NB4 (cell line): ENCODE measurements around the gene NPAS3.

Experiments
- DNase-seq: peaks from one replicate; pipeline ENCODE4 v3.0.0; 2010; ENCODE audit warnings: low read depth
- H3K4me3 ChIP-seq: one replicate; pipeline ENCODE4 v1.5.1; 2011; ENCODE audit warnings: mild to moderate bottlenecking, low read depth, low read length, moderate library complexity
- CTCF ChIP-seq: IDR thresholded peaks from one replicate; pipeline ENCODE4 v1.5.1; 2012; ENCODE audit warnings: low read depth, low read length
- MYC ChIP-seq: IDR thresholded peaks from 2 replicates; pipeline ENCODE4 v1.6.1; 2011; ENCODE audit warnings: low read depth, low read length
- POLR2A ChIP-seq: IDR thresholded peaks from 2 replicates; pipeline ENCODE4 v1.6.1; 2011; ENCODE audit warnings: mild to moderate bottlenecking; ENCODE audit not compliant: insufficient read length; ENCODE audit errors: extremely low read depth
- TF ChIP-seq, protein P1 (sequence below): IDR thresholded peaks from 2 replicates; pipeline ENCODE4 v1.6.1; 2011; ENCODE audit warnings: low read depth, low read length

NPAS3 gene

GRCh38 chr14:33569821-33570687 is 631.4 kb downstream of the NPAS3 start:
- TF ChIP-seq, protein P1, sequence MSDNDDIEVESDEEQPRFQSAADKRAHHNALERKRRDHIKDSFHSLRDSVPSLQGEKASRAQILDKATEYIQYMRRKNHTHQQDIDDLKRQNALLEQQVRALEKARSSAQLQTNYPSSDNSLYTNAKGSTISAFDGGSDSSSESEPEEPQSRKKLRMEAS: no peak
- TF ChIP-seq CTCF (no peak), POLR2A (no peak), MYC (no peak)
- H3K4me3 ChIP-seq: no peak overlapping the region
- no peak for DNase-seq

GRCh38 chr14:33570694-33571310 is 632.1 kb downstream of the NPAS3 start:
- DNase-seq: no peak
- TF ChIP-seq MYC: no peak
- no peak for TF ChIP-seq POLR2A
- TF ChIP-seq CTCF: no peak
- TF ChIP-seq, protein P1: no peak
- H3K4me3 ChIP-seq: no peak overlapping the region

DNA sequence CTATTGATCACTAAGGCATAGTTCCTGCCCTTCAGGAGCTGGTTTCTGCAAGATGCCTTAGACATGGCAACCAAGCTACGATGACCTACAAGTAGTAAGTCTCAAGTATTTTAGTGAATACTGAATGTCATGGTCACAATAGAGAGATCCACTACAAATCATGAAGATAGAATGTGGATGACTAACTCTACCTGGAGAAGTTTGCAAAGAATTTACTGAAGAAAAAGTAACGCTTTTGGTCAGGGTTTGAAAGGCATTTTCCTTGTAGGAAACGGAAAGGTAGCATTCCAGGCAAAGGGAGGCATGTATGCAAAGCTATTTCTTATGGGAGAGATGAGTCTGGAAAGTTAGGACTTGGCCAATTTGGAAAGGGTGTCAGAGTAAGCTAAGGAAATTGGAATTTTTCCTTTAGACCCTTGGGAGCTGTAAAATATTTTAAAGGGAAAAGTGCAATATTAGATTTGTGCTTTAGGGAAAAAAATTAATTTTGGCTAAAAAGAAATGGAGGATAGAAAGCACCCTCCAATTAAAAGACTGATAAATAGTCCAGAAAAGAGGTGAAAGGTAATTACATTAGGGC is 634.7 kb downstream of the NPAS3 start:
- DNase-seq: no peak
- TF ChIP-seq CTCF (no peak), MYC (no peak), POLR2A (no peak)
- TF ChIP-seq, protein P1: no peak
- H3K4me3 ChIP-seq: no peak overlapping the region

DNA sequence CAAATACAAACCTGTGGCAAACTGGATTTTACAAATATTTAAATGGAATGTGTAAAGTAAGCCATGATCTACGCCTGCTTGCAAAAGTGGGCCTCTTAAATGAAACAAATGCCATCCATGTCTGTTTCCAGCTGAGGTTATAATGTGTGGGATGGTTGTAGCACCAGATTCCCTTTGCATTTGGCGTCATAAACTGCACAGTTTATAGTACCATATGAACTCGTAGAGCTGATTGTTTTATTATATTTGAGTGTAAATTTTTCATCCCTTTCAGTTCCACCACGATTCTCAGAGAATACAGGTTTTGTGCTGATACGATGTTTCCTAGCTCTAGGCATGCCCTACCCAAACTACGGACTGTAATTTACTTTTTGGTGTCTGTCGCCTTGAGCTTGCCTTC is 637.3 kb downstream of the NPAS3 start:
- H3K4me3 ChIP-seq: no peak overlapping the region
- no peak for TF ChIP-seq CTCF
- no peak for TF ChIP-seq POLR2A
- no peak for TF ChIP-seq MYC
- TF ChIP-seq, protein P1: no peak

GRCh38 chr14:33578461-33579216 is 640.0 kb downstream of the NPAS3 start:
- TF ChIP-seq, protein P1: no peak
- no peak for TF ChIP-seq CTCF
- no peak for TF ChIP-seq POLR2A
- TF ChIP-seq MYC: no peak
- H3K4me3 ChIP-seq: no peak overlapping the region
- DNase-seq: no peak

More for the DNA sequence above, 637.3 kb downstream of the NPAS3 start:
- DNase-seq: no peak
